BLaER1 treated with 17β-estradiol and CSF1 and Interleukin-3, amounts not matched to agents 10 nM and 100 nM (cell line): ENCODE measurements around the gene MAP3K9.

Source experiments
- H3K27ac ChIP-seq, 11 experiments: shearing (Covaris generic); formaldehyde crosslinking; 2 replicates each; pipeline ENCODE4 v1.8.1; 2022
- H3K27me3 ChIP-seq, 11 experiments: shearing (Covaris generic); formaldehyde crosslinking; 2 replicates each; pipeline ENCODE4 v1.8.1; 2022
- H3K36me3 ChIP-seq, 11 experiments: shearing (Covaris generic); formaldehyde crosslinking; 2 replicates each; pipeline ENCODE4 v1.8.1; 2022
- H3K4me1 ChIP-seq, 10 experiments: shearing (Covaris generic); formaldehyde crosslinking; 2 replicates each; pipeline ENCODE4 v1.8.1; 2022
- H3K4me2 ChIP-seq, 11 experiments: shearing (Covaris generic); formaldehyde crosslinking; 2 replicates each; pipeline ENCODE4 v1.8.1; 2022
- H3K4me3 ChIP-seq, 10 experiments: shearing (Covaris generic); formaldehyde crosslinking; 2 replicates each; pipeline ENCODE4 v1.8.1; 2022
- H3K9ac ChIP-seq, 11 experiments: shearing (Covaris generic); formaldehyde crosslinking; 2 replicates each; pipeline ENCODE4 v1.8.1; 2022
- H3K9me3 ChIP-seq, 11 experiments: shearing (Covaris generic); formaldehyde crosslinking; replicated peaks in 1 of 11; 2 replicates each; pipeline ENCODE4 v1.8.1; 2022
- H4K20me1 ChIP-seq, 11 experiments: shearing (Covaris generic); formaldehyde crosslinking; 2 replicates each; pipeline ENCODE4 v1.8.1; 2022
- Cebpa-rat ChIP-seq, 11 experiments: shearing (Covaris generic); IDR thresholded peaks; 2 replicates each; pipeline ENCODE4 v1.8.1; 2022

Gene MAP3K9

GRCh38 chr14:70696026-70696425, 113.3 kb downstream of the MAP3K9 start:
- Histone ChIP-seq H3K9me3 (no peaks in the 10 kb centered on the region), H3K4me2 (no peak overlapping the region), H3K36me3 (no peaks in the 10 kb centered on the region), H3K27me3 (no peaks in the 10 kb centered on the region), H3K4me1 (peaks cover 0 to 40% (median 17%) of the 10 kb centered on the region in 10 experiments; a peak in 11 of 20 replicates), H3K9ac (no peak overlapping the region), H3K4me3 (no peak overlapping the region), H4K20me1 (no peaks in the 10 kb centered on the region; a peak in 1 of 22 replicates), H3K27ac (no peak overlapping the region)
- TF ChIP-seq Cebpa-rat (IDR thresholded peaks at IDR 0.05), result no peak

DNA sequence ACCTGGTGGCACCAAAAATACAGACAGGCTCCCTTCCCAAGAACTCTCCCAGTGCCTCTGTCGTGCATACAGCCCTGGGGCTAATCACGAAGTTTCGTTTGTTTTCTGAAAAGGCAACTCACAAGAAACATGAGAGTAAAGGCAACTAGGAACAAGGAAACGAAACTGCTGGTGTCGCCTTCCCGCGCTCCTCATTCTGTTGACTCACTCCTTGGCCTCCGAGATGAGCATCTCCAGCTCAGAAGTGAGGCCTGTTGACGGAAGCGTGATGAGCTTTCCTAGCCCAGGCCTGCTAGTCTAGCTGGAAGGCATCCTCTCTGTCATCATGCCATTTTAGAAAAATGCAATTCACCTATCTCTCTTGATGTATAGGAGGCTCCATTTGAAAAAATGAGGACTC, 117.1 kb downstream of the MAP3K9 start:
- peaks cover 0 to 14% (median 0%) of the 10 kb centered on the region in 10 experiments; a peak in 5 of 20 replicates for H3K4me1 ChIP-seq
- peak overlapping the region in 2 of 11 experiments; percentile 36 to 41; a peak in 4 of 22 replicates for H3K27ac ChIP-seq
- no peaks in the 10 kb centered on the region for H4K20me1 ChIP-seq
- H3K27me3 ChIP-seq, result no peaks in the 10 kb centered on the region
- H3K9me3 ChIP-seq, result no peaks in the 10 kb centered on the region
- H3K36me3 ChIP-seq, result no peaks in the 10 kb centered on the region
- peak overlapping the region in 3 of 11 experiments; percentile 12 to 55 (median 46); a peak in 4 of 22 replicates for H3K4me2 ChIP-seq
- TF ChIP-seq Cebpa-rat (IDR thresholded peaks at IDR 0.05), result no peak
- H3K4me3 ChIP-seq, result no peak overlapping the region
- no peak overlapping the region for H3K9ac ChIP-seq

DNA sequence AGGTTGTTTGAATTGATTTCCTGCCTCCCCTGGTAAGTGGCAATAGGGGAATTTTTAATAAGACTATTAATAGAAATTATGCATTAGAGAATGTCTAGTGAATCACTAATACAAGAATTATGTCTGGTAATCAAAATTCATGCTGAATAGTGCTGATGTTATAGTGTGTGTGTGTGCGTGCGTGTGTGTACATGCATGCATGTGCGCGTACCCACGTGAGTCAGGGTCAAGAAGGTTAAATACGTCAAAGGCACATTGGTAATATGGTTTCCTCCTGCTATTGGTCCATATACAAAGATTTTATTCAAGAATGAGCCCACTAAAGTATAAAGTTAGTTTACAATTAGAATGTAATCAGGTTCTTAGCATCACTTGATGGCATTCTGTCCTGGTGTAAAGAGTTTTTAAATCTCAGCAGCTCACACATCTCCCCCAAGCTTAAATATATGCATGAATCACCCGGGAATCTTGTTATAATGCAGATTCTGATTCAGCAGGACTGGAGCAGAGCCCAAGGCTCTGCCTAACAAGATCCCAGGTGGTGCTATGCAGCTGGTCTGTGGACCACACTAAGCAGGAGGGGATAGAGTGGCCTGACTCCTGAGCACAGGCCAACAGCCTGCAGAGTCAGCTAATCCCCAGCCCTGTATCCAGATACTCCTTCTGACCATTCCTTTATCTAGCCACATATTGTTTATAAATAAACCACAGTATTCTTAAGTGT, 123.7 kb downstream of the MAP3K9 start:
- Histone ChIP-seq H4K20me1 (no peaks in the 10 kb centered on the region), H3K4me2 (no peak overlapping the region), H3K9me3 (no peaks in the 10 kb centered on the region), H3K4me3 (no peak overlapping the region), H3K27ac (no peak overlapping the region), H3K27me3 (no peaks in the 10 kb centered on the region), H3K36me3 (no peaks in the 10 kb centered on the region), H3K9ac (no peak overlapping the region), H3K4me1 (no peaks in the 10 kb centered on the region)
- TF ChIP-seq Cebpa-rat (IDR thresholded peaks at IDR 0.05), result no peak

- H3K27me3 ChIP-seq, result no peaks in the 10 kb centered on the region
- TF ChIP-seq Cebpa-rat (IDR thresholded peaks at IDR 0.05), result peak in 2 of 11 experiments; percentile 12 to 43; a peak in 1 of 22 replicates
- H4K20me1 ChIP-seq, result no peaks in the 10 kb centered on the region
Measured at GRCh38 chr14:70683983-70684382, 125.3 kb downstream of the MAP3K9 start.

GRCh38 chr14:70680748-70681147, 128.6 kb downstream of the MAP3K9 start:
- no peak for TF ChIP-seq Cebpa-rat (IDR thresholded peaks at IDR 0.05)
- no peak overlapping the region for H3K4me3 ChIP-seq

More at GRCh38 chr14:70683983-70684382, 125.3 kb downstream of the MAP3K9 start:
- Histone ChIP-seq H3K36me3 (no peaks in the 10 kb centered on the region), H3K9ac (no peak overlapping the region), H3K9me3 (no peaks in the 10 kb centered on the region), H3K4me3 (no peak overlapping the region), H3K4me2 (no peak overlapping the region), H3K4me1 (no peaks in the 10 kb centered on the region), H3K27ac (no peak overlapping the region)

GRCh38 chr14:70677341-70677740, 132.0 kb downstream of the MAP3K9 start:
- no peaks in the 10 kb centered on the region for H3K27me3 ChIP-seq
- H3K4me2 ChIP-seq, result no peak overlapping the region
- H3K4me3 ChIP-seq, result no peak overlapping the region
- no peaks in the 10 kb centered on the region for H3K36me3 ChIP-seq
- no peak overlapping the region for H3K27ac ChIP-seq
- no peaks in the 10 kb centered on the region for H3K9me3 ChIP-seq
- no peak for TF ChIP-seq Cebpa-rat (IDR thresholded peaks at IDR 0.05)
- no peaks in the 10 kb centered on the region for H4K20me1 ChIP-seq
- no peak overlapping the region for H3K9ac ChIP-seq
- H3K4me1 ChIP-seq, result no peaks in the 10 kb centered on the region

More at GRCh38 chr14:70680748-70681147, 128.6 kb downstream of the MAP3K9 start:
- H3K4me2 ChIP-seq, result no peak overlapping the region
- H4K20me1 ChIP-seq, result no peaks in the 10 kb centered on the region
- no peak overlapping the region for H3K27ac ChIP-seq
- H3K4me1 ChIP-seq, result no peaks in the 10 kb centered on the region
- H3K9ac ChIP-seq, result no peak overlapping the region
- no peaks in the 10 kb centered on the region for H3K9me3 ChIP-seq
- H3K27me3 ChIP-seq, result no peaks in the 10 kb centered on the region
- no peaks in the 10 kb centered on the region for H3K36me3 ChIP-seq
